Activated T-cell treated with anti-CD3 and anti-CD28 coated beads, Interleukin-2, amount 50 U/mL, for 24 hours (primary cell): ENCODE data around the gene PEX7.
A peak's percentile ranks its signal among the peaks of the same experiment; 100 is the strongest.
"Not testable (repeated sequence)": the region's sequence is repeated elsewhere in the genome, so short reads cannot be mapped to it uniquely, and the experiment has no call there.

Experiments
- DNase-seq: peaks from one replicate; pipeline ENCODE4 v3.0.0-alpha.2; 2020
- H3K27ac Mint-ChIP-seq: 2 replicates; pipeline ENCODE4 v1.8.0; 2020; ENCODE audit warnings: mild to moderate bottlenecking, mixed read lengths
- H3K27me3 Mint-ChIP-seq: 2 replicates; pipeline ENCODE4 v1.8.0; 2020; ENCODE audit warnings: mixed read lengths
- H3K36me3 Mint-ChIP-seq: 2 replicates; pipeline ENCODE4 v1.8.0; 2020; ENCODE audit warnings: low read depth, mixed read lengths
- H3K4me1 Mint-ChIP-seq: 2 replicates; pipeline ENCODE4 v1.8.0; 2020; ENCODE audit warnings: low read depth, mixed read lengths
- H3K4me3 Mint-ChIP-seq: 2 replicates; pipeline ENCODE4 v1.8.0; 2020; ENCODE audit warnings: mild to moderate bottlenecking, moderate library complexity, mixed read lengths
- H3K9me3 Mint-ChIP-seq: 2 replicates; pipeline ENCODE4 v1.8.0; 2020; ENCODE audit warnings: mixed read lengths

The PEX7 gene

DNA sequence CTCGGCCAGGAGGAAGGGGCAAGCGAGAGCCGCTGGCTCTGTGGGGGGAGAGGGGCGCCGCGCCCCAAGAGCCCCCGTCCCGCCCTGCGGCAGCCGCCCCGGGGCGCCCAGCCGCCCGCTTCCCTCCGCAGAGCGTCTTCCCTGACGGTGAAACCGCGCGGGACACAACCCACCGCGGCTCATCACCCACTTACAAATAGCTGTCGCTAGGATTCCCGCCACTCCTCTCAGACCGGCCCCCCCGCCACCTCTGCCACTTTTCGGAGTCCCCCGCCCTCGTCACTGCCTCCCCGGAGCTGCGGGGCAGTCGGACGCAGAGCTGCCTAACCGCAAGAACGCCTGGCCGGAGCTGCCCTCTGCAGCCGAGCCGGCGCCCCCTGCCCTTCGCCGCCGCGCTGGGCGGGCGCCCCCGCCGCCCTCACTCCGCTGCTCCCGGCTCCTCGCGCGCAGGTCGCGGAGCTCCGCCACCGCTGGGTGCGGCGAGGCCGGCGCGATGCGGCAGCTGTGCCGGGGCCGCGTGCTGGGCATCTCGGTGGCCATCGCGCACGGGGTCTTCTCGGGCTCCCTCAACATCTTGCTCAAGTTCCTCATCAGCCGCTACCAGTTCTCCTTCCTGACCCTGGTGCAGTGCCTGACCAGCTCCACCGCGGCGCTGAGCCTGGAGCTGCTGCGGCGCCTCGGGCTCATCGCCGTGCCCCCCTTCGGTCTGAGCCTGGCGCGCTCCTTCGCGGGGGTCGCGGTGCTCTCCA is 99.7 kb downstream of the PEX7 start, which contains the start of gene SLC35D3:
TSS of gene SLC35D3 (plus strand) at position 366 of the 749 bp plus-strand sequence. CDS start at position 494, 128 bp downstream.
- Mint-ChIP-seq H3K4me3 (peak within 1 kb of the TSS; percentile 74), H3K4me1 (peaks cover 35% of the 10 kb centered on the region), H3K27me3 (peaks cover 66% of the 10 kb centered on the region), H3K9me3 (no peaks in the 10 kb centered on the region), H3K27ac (no peak within 1 kb of the TSS), H3K36me3 (no peaks in the 10 kb centered on the region)
- DNase-seq: peak; percentile 63

DNA sequence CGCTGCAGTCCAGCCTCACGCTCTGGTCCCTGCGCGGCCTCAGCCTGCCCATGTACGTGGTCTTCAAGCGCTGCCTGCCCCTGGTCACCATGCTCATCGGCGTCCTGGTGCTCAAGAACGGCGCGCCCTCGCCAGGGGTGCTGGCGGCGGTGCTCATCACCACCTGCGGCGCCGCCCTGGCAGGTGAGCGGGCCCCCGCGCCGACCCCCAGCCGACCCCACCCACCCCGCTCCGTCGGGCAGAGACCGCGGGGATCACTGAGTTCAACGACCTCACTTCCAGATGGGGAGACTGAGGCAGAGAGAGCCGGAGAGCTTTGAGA is 100.3 kb downstream of the PEX7 start:
- H3K27me3 Mint-ChIP-seq: peaks cover 67% of the 10 kb centered on the region
- H3K27ac Mint-ChIP-seq: no peak overlapping the region
- no peaks in the 10 kb centered on the region for H3K36me3 Mint-ChIP-seq
- no peaks in the 10 kb centered on the region for H3K9me3 Mint-ChIP-seq
- peaks cover 35% of the 10 kb centered on the region for H3K4me1 Mint-ChIP-seq
- DNase-seq: no peak
- peak overlapping the region; percentile 74 for H3K4me3 Mint-ChIP-seq

DNA sequence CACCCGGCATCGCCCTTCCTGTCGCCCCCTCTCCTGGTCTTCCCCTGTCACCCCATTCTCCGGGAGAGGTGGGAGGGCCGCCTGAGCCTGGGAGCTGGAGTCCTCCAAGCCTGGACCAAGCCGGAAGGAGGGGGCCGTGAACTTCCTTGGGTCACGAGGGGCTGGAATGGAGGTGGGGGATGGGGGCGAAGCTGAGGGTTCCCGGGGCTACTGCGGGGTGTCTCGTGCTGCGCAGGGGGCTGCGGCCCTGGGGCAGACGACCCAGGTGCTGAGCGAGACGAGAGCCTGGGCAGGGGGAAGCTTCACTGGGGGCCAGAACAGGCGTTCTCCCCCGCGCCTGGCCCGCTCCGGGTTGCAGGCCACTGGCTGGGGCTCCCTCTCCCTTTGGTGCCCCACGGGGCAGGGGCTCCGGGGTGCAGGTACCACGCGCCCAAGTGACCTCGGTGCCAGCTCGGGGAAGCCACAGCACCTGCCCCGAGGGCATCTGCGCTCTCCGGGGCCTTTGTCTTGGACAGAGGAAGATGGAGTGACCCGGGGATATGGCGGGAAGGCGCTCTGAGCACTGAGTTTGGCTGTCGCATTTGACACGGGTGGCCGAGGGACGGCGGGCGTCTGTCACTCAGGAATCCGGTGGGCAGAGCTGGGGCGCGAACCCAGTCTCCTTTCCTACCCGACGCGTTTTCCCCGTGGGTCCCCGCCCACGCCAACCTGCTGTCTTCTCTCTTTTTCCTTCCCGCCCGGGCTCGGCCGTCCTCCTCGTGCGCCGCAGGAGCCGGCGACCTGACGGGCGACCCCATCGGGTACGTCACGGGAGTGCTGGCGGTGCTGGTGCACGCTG is 100.9 kb downstream of the PEX7 start:
- Mint-ChIP-seq H3K9me3 (no peaks in the 10 kb centered on the region), H3K27me3 (peaks cover 67% of the 10 kb centered on the region), H3K36me3 (no peaks in the 10 kb centered on the region), H3K4me3 (peak overlapping the region; percentile 52), H3K4me1 (peaks cover 35% of the 10 kb centered on the region), H3K27ac (no peak overlapping the region)
- peak; percentile 47 for DNase-seq

DNA sequence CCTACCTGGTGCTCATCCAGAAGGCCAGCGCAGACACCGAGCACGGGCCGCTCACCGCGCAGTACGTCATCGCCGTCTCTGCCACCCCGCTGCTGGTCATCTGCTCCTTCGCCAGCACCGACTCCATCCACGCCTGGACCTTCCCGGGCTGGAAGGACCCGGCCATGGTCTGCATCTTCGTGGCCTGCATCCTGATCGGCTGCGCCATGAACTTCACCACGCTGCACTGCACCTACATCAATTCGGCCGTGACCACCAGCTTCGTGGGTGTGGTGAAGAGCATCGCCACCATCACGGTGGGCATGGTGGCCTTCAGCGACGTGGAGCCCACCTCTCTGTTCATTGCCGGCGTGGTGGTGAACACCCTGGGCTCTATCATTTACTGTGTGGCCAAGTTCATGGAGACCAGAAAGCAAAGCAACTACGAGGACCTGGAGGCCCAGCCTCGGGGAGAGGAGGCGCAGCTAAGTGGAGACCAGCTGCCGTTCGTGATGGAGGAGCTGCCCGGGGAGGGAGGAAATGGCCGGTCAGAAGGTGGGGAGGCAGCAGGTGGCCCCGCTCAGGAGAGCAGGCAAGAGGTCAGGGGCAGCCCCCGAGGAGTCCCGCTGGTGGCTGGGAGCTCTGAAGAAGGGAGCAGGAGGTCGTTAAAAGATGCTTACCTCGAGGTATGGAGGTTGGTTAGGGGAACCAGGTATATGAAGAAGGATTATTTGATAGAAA is 101.7 kb downstream of the PEX7 start:
- Mint-ChIP-seq H3K4me3 (peak overlapping the region; percentile 50), H3K9me3 (no peaks in the 10 kb centered on the region), H3K4me1 (peaks cover 35% of the 10 kb centered on the region), H3K27me3 (peaks cover 60% of the 10 kb centered on the region), H3K27ac (no peak overlapping the region), H3K36me3 (no peaks in the 10 kb centered on the region)
- DNase-seq: no peak

DNA sequence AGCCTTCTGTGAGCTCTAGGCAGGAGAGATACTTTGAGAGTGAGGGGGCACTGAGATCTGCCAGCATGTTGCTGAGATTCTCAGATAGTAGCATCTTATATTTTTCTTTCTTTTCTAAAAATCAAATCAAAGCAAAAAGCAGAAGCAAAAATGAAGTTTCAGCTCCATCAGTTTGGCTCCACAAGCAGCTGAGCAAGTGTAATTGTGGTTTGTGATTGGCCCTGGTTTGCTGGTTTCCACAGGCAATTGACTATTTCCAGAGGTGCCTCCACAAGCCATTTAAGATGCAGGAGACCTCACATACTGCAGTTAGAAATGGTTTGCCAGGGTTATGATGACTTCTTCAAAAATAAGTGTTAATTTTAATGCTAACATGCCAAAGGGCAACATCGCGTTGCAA is 104.0 kb downstream of the PEX7 start:
- Mint-ChIP-seq H3K4me3 (no peak overlapping the region), H3K27ac (no peak overlapping the region), H3K9me3 (no peaks in the 10 kb centered on the region), H3K36me3 (no peaks in the 10 kb centered on the region), H3K4me1 (peaks cover 17% of the 10 kb centered on the region), H3K27me3 (peaks cover 56% of the 10 kb centered on the region)
- no peak for DNase-seq

DNA sequence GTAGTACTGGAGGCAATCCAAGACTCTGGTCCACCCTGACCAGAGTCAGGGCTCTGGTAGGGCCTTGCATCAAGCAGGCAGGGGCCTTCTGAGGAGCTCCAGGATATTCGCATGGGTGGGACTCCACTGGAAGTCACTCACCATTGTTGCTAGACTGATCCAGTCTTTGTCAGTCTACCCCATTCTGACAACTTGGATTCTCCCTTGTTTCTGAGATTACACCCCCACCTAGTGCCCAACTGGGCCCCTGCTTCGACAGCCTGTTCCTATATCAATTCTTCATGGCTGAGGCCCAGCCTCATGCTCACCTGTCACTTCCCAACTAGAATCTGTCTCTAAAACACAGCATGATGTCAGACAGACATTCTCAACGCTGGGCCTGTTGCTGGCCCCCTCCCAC is 104.9 kb downstream of the PEX7 start:
- peaks cover 14% of the 10 kb centered on the region for H3K4me1 Mint-ChIP-seq
- peaks cover 55% of the 10 kb centered on the region for H3K27me3 Mint-ChIP-seq
- H3K4me3 Mint-ChIP-seq: no peak overlapping the region
- no peaks in the 10 kb centered on the region for H3K9me3 Mint-ChIP-seq
- DNase-seq: peak; percentile 35
- H3K27ac Mint-ChIP-seq: no peak overlapping the region
- H3K36me3 Mint-ChIP-seq: no peaks in the 10 kb centered on the region

DNA sequence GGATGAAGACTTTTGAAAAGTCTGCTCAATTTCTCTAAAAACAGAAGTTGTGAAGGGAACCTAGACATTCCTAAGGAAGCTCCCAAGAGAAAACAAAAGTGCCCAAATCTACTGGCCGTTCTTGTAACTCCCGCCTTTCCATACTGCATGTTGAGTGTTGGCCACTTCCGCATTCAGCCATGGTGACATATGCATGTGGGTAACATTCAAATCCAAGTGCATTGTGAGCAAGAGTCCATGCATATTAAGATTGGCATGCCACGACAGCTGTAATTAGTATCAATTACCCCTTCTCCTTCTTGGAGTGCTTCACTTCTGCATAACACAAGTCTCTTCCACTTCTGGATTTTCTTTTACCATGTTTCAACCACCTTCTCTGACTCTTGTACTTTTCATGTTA is 108.1 kb downstream of the PEX7 start:
- no peak for DNase-seq
- Mint-ChIP-seq H3K9me3 (no peaks in the 10 kb centered on the region), H3K4me1 (no peaks in the 10 kb centered on the region), H3K36me3 (no peaks in the 10 kb centered on the region), H3K27me3 (peaks cover 55% of the 10 kb centered on the region), H3K4me3 (no peak overlapping the region), H3K27ac (no peak overlapping the region)

DNA sequence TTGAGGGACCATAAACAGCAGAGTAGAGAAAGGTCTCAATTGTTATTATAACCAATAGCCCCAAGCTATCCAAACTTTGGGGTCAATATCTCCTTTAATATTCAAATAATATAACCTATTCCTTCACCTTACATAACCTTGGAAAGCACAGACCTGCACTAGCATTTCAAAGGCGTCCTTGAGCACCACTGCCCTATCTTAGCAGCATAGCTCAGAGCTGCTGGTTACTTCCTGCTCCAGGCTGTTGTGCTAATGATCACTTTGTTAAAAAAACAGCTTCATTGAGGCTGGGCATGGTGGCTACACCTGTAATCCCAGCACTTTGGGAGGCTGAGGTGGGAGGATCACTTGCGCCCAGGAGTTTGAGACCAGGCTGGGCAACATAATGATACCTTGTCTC is 110.2 kb downstream of the PEX7 start:
- Mint-ChIP-seq H3K4me1 (no peaks in the 10 kb centered on the region), H3K27ac (no peak overlapping the region), H3K4me3 (no peak overlapping the region), H3K27me3 (peaks cover 63% of the 10 kb centered on the region), H3K9me3 (no peaks in the 10 kb centered on the region), H3K36me3 (no peaks in the 10 kb centered on the region)
- DNase-seq: no peak

DNA sequence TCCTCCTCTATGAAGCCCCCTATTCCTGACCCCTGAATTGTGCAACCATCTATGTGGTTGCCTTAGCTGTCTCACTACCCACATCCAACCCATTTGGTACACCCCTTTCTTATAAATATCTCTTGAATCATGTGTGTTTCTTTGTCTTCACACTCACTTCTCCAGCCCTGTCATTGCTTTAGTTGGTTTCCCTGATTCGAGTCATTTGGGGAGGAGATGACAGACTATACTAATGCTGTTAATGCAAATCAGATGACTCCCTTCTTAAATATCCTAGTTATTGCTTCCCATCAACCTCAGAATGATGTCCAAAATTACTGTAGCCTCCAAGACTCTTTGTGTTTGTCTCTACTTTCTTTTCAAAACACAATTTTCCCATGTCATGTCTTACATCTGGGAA is 122.7 kb downstream of the PEX7 start:
- no peak overlapping the region for H3K4me3 Mint-ChIP-seq
- peaks cover 20% of the 10 kb centered on the region for H3K27me3 Mint-ChIP-seq
- H3K9me3 Mint-ChIP-seq: peaks cover 11% of the 10 kb centered on the region
- no peak overlapping the region for H3K27ac Mint-ChIP-seq
- no peak for DNase-seq
- H3K36me3 Mint-ChIP-seq: no peaks in the 10 kb centered on the region
- H3K4me1 Mint-ChIP-seq: peaks cover 3% of the 10 kb centered on the region

DNA sequence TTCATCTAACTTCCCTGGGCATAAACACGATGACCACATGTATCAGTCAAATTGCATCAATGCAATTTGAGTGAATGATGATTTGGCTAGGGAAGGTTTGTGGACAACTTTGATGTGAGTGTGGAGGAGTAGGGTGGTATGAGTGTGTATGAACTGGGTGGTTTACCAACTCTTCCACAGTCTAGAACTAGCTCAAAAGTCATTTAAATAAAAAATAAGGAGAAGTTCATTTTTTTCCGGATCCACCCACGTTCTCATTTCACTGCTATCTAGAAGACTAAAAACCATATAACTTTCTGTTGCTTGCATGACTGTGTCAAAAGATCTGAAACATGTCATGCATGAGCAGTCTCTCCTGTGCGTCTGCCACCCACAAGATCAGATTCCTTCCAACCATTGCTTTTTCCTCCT is 123.3 kb downstream of the PEX7 start:
- H3K4me1 Mint-ChIP-seq: peaks cover 3% of the 10 kb centered on the region
- H3K27ac Mint-ChIP-seq: no peak overlapping the region
- peaks cover 20% of the 10 kb centered on the region for H3K27me3 Mint-ChIP-seq
- H3K9me3 Mint-ChIP-seq: peaks cover 11% of the 10 kb centered on the region
- H3K4me3 Mint-ChIP-seq: no peak overlapping the region
- H3K36me3 Mint-ChIP-seq: no peaks in the 10 kb centered on the region
- no peak for DNase-seq

DNA sequence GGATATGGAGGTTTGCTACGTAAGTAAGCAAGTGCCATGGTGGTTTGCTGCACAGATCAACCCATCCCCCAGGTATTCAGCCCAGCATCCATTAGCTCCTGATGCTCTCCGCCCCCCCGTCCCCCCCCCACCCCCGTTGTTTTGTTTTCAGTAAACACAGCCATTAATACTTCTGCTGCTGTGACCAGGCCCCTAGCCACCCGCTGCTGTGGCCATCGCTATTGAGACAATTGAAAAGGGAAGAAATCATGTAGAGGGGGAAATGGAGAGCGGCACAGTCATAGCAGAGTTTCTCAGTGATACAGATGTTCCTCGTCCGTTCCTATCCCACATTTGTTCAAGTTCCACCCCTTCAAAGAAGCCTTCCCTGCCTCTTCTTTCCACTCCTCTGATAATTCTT is 124.6 kb downstream of the PEX7 start:
- no peaks in the 10 kb centered on the region for H3K36me3 Mint-ChIP-seq
- no peak overlapping the region for H3K27ac Mint-ChIP-seq
- peaks cover 2% of the 10 kb centered on the region for H3K9me3 Mint-ChIP-seq
- no peak overlapping the region for H3K4me3 Mint-ChIP-seq
- H3K27me3 Mint-ChIP-seq: peaks cover 20% of the 10 kb centered on the region
- no peak for DNase-seq
- H3K4me1 Mint-ChIP-seq: no peaks in the 10 kb centered on the region

DNA sequence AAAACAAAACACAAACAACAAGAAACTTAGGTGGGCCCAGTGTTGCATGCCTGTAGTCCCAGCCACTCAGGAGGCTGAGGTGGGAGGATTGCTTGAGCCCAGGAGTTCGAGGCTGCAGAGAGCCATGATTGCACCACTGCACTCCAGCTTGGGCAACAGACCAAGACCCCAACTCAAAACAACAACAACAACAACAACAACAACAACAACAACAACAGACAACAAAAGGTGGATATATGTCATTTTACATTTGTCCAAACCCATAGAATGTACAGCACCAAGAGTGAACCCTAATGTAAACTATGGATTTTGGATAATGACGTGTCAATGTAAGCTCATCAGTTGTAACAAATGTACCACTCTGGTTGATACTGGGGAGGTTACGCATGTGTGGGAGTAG is 127.6 kb downstream of the PEX7 start:
- H3K27me3 Mint-ChIP-seq: peaks cover 11% of the 10 kb centered on the region
- not testable (repeated sequence) for H3K36me3 Mint-ChIP-seq, H3K9me3 Mint-ChIP-seq, H3K4me1 Mint-ChIP-seq, H3K27ac Mint-ChIP-seq, DNase-seq, H3K4me3 Mint-ChIP-seq

DNA sequence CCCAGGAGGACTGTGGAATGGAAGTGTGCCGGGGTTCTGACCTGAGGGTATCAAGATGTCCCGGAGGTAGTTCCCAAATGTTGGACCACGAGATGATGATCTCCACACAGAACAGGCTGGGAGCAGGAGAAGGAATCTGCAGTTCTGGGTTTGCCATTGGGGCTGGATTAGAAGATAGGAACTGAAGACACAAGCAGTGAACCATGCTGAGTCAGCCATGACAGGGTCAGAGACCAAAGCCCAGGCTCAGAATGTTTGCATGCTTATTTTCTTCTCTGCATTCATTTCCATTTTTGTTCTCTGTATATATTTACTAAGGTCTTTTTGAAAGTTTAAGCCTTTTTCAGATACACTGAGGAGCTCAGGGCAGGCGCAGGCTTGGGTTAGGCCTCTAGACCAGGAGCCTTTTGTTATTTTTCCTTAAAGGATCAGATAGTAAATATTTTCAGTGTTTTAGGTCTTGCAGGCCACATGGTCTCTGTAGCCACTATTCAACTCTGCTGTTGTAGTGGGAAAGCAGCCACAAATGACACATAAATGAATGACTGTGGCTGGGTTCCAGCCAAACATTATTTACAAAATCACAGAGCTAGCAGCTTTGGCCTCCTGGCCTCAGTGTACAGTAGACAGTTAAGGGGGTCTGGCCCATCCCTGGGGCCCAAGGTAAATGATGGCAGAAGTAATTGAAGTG is 128.2 kb downstream of the PEX7 start:
- Mint-ChIP-seq H3K36me3 (no peaks in the 10 kb centered on the region), H3K27me3 (peaks cover 16% of the 10 kb centered on the region)
- DNase-seq: no peak

DNA sequence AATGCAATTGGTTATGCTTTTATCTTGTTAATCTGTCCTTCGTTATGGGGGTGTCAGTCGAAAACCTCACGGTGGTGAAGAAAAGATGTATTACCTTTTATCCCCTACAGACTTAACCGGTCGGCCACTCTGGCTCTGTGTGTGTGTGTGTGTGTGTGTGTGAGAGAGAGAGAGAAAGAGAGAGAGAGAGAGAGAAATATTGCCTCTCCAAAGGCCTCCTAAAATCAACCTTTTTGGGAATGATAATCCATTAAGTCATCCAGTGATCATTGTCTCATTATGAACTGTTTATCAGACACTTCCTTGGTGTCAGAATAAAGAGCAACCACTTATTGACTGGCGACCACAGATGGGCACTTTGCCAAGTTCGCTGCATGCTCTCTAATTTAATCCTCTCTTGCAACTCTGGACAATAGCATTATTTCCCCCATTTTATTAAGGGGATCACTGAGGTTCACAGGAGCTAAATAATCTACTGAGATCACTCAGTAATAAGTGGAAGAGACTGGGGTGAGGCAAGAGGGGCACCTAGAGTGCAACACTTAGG is 130.4 kb downstream of the PEX7 start:
- Mint-ChIP-seq H3K27me3 (peaks cover 18% of the 10 kb centered on the region), H3K27ac (no peak overlapping the region), H3K9me3 (peaks cover 2% of the 10 kb centered on the region), H3K4me3 (no peak overlapping the region), H3K36me3 (no peaks in the 10 kb centered on the region), H3K4me1 (peaks cover 6% of the 10 kb centered on the region)
- no peak for DNase-seq

More for the DNA sequence above, 128.2 kb downstream of the PEX7 start:
- Mint-ChIP-seq H3K4me3 (no peak overlapping the region), H3K27ac (no peak overlapping the region), H3K4me1 (no peaks in the 10 kb centered on the region), H3K9me3 (peaks cover 2% of the 10 kb centered on the region)
